HG03064 (cell line): Measurements from ENCODE around the gene LCORL.
A peak's percentile ranks its signal among the peaks of the same experiment; 100 is the strongest.
"Not testable (repeated sequence)": the region's sequence is repeated elsewhere in the genome, so short reads cannot be mapped to it uniquely, and the experiment has no call there.

ENCODE experiments used
- ATAC-seq: cut with Tn5 transposase; IDR thresholded peaks from one replicate; pipeline ENCODE4 v1.9.1; 2021; ENCODE audit warnings: low read depth; ENCODE audit not compliant: unreplicated experiment

LCORL gene

GRCh38 chr4:18021720-18022571, at the start of gene LCORL:
LCORL (minus strand) TSS chr4:18021755; CDS start chr4:18021751, 4 bp downstream.
- peak; percentile 73 for ATAC-seq

DNA sequence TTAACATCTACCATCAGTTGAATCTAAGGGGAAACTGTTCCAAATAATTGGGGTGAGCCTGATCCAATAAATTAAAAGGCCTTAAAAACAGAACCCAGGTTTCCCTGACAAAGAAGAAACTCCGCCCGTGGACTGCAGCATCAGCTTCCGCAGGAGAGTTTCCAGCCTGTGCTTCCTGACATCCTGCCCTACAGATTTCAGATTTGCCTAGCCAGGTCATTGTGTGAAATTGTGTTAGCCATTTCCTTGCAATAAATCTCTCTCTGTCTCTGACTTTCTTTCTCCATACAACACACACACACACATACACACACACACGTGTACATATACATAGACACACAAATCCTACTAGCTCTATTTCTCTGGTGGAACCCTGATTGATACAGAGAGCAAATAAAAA, 48.3 kb upstream of the LCORL start:
- ATAC-seq: no peak

- no peak for ATAC-seq
These were observed 45.5 kb upstream of the LCORL start for GRCh38 chr4:18067031-18067430.

DNA sequence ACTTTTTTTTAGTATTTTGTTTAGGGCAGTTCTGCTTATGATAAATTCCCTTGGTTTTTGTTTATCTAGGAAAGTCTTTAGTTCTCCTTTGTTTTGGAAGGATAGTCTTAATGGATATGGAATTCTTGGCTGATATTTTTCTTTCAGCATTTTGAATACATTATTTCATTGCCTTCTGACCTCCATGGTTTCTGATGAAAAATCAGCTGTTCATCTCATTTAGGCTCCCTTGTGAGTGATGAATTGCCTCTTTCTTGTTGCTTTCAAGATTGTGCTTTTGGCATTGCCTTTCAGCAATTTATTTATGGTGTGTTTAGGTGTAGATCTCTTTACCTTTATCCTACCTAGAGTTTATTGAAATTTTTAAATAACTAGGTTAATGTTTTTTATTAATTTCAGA, 41.5 kb upstream of the LCORL start:
- no peak for ATAC-seq

DNA sequence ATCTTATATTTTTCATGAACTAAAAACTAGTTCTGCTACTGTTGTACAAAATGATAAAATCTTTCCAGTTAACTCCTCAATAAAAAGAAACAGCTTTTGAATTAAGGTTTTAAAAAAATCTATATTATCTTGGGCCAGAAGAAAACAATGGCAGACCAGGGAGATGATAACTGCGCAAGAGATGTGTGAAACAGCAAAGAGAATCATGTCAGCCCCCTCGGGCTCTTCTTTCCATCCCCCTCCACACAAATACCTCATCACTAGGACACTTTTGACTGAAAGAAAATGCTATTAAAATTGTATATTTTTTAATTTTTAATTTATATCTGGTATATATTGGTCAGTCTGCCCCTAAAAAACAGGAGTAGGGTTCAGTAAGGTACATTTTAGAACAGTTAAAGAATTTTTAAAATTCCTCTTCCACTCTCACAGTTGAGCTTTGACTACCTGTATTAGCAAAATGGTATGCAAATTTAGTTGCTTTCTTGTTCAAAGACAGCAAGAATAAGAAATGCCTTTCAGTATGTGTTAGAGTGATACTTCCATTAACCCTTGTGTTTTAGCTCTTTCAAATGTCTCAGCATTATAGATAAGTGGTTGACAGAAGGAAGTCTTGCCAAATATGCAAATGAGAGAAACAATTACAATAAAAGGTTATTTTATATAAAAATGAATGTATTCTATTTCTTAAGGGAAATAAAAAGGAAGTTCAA, 36.4 kb upstream of the LCORL start:
- ATAC-seq: peak; percentile 55

DNA sequence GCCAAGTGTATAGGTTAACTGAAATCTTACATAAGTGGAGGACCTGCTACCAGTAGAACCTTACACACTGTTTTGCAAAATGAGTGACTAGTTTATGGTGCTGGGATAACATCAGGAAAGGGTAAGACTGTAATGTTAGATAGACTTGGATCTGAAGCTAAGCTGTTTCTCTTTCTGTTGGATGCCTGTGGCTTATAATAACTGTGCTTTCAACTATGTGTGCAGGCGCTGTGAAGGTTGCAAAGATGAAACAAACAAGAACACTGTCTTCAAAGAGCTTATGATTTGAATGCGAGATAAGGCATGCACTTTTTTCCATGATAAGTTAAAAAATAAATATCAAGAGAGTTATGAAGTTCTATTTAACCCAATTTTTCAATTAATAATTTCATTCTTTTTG, 34.5 kb upstream of the LCORL start:
- ATAC-seq: no peak

DNA sequence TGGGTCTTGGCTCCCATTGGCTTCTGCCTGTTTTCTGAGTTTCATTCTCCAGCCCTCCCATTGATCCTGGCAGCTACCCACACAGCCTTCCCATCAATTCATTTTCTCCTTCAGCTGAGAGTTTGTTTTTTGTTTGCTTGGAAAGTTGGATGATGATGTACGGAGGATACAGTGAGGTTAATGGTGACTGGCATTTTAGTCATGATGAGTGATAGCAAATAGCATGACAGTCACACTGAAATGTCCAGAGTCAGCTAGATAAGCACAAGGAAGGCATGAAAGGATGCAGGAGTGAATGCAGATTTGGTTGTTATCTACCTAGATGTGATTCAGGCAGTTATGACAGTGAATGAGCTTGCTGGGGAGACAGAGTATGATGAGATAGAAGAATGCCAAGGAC, 30.6 kb upstream of the LCORL start:
- no peak for ATAC-seq

- ATAC-seq: no peak
These were observed 29.7 kb upstream of the LCORL start for GRCh38 chr4:18051281-18051680.

DNA sequence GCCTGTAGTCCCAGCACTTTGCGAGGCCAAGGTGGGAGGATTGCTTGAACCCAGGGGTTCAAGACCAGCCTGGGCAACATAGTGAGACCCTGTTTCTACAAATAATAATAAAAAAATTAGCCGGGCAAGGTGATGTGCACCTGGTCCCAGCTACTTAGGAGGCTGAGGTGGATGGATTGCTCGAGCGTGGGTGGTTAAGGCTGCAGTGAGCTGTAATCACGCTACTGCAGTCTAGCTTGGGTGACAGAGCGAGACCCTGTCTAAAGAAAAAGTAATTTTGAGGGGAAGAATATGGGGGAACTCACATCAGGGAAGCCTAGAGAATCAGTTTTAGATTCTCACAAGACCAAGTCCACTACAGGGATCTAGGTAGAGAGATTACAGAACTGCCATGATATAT, 28.9 kb upstream of the LCORL start:
- ATAC-seq: peak; percentile 61

- ATAC-seq: no peak
These were observed 27.9 kb upstream of the LCORL start for GRCh38 chr4:18049446-18049845.

- ATAC-seq: no peak
These were observed 21.2 kb upstream of the LCORL start for GRCh38 chr4:18042754-18043153.

GRCh38 chr4:18042012-18042411, 20.5 kb upstream of the LCORL start:
- ATAC-seq: no peak

GRCh38 chr4:18041114-18041513, 19.6 kb upstream of the LCORL start:
- ATAC-seq: no peak

GRCh38 chr4:18039113-18039512, 17.6 kb upstream of the LCORL start:
- peak; percentile 79 for ATAC-seq

DNA sequence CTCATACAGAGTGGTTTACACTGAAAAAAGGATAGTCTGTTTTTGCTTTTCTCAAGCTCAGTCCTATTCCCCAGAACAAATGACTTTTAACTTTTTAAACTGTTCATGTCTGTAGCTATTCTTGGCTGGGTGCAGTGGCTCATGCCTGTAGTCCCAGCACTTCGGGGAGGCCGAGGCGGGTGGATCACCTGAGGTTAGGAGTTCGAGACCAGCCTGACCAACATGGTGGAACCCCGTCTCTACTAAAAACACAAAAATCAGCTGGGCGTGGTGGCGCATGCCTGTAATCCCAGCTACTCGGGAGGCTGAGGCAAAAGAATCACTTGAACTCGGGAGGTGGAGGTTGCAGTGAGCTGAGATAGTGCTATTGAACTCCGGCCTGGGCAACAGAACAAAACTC, 14.8 kb upstream of the LCORL start:
- not testable (repeated sequence) for ATAC-seq

- ATAC-seq: no peak
These were observed 12.5 kb upstream of the LCORL start for GRCh38 chr4:18034099-18034498.

- no peak for ATAC-seq
These were observed 11.8 kb upstream of the LCORL start for GRCh38 chr4:18033111-18034085.

GRCh38 chr4:18025288-18025687, 3.7 kb upstream of the LCORL start:
- no peak for ATAC-seq

DNA sequence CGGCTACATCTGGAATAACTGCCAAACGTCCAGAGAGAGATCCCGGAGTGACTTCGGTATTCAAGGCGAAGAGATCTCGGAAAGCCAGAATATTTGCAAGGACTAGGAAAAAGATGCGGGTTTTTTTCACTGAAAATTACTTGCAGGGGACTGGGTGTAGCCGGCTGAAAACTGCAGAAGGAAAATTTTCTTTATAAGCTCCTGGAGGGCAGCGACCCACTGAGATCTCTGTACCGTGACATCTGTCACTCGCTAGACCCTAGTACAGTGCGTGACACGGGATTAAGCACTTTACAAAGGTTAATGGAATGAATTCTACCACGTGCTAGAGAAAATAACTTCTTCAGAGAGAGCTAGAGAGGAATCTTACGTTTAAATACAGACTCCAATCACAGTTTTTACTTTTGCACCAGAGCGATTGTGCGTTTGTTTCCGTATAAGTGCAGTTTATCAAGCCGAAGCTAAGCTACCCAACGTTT, 1.1 kb upstream of the LCORL start:
- no peak for ATAC-seq

- peak; percentile 18 for ATAC-seq
These were observed 160 bp downstream of the LCORL start for GRCh38 chr4:18021470-18021719.
